Loucy (cell line): ENCODE results near the gene CFAP77.

Experiments used
- H2AFZ ChIP-seq: fragments of 200-600 bp; sonication (generic); 2 replicates; pipeline ENCODE4 v1.6.0; 2016; ENCODE audit warnings: antibody characterized with exemption, mild to moderate bottlenecking, low read length, moderate library complexity
- H3F3A ChIP-seq: fragments of 200-600 bp; 2 replicates; pipeline ENCODE4 v1.6.0; 2016; ENCODE audit warnings: antibody characterized with exemption, low read depth, mild to moderate bottlenecking
- H3K27me3 ChIP-seq: fragments of 200-600 bp; sonication (generic); 2 replicates; pipeline ENCODE4 v1.6.1; 2014; ENCODE audit warnings: low read length, mild to moderate bottlenecking; ENCODE audit not compliant: insufficient read depth, poor library complexity, severe bottlenecking
- H3K36me3 ChIP-seq: fragments of 200-600 bp; sonication (generic); 2 replicates; pipeline ENCODE4 v1.6.1; 2016; ENCODE audit warnings: low read length; ENCODE audit not compliant: insufficient read depth
- H3K4me1 ChIP-seq: fragments of 200-600 bp; sonication (generic); 2 replicates; pipeline ENCODE4 v1.5.1; 2014; ENCODE audit warnings: low read length, mild to moderate bottlenecking; ENCODE audit not compliant: insufficient read depth, poor library complexity, severe bottlenecking
- H3K4me2 ChIP-seq: fragments of 200-600 bp; sonication (generic); 2 replicates; pipeline ENCODE4 v1.6.0; 2014; ENCODE audit warnings: antibody characterized with exemption, low read length, low read depth, mild to moderate bottlenecking; ENCODE audit not compliant: poor library complexity, severe bottlenecking
- H3K4me3 ChIP-seq: fragments of 200-600 bp; sonication (generic); 2 replicates; pipeline ENCODE4 v1.5.1; 2014; ENCODE audit warnings: low read length, mild to moderate bottlenecking, mixed read lengths; ENCODE audit not compliant: poor library complexity, severe bottlenecking
- H3K79me2 ChIP-seq: fragments of 200-600 bp; sonication (generic); 2 replicates; pipeline ENCODE4 v1.6.1; 2014; ENCODE audit warnings: low read length; ENCODE audit not compliant: insufficient read depth
- H3K9ac ChIP-seq: fragments of 200-600 bp; sonication (generic); 2 replicates; pipeline ENCODE4 v1.6.0; 2014; ENCODE audit warnings: mild to moderate bottlenecking, low read depth, low read length, moderate library complexity; ENCODE audit not compliant: poor library complexity, severe bottlenecking
- H3K9me2 ChIP-seq: fragments of 200-600 bp; sonication (generic); replicated peaks from 2 replicates; pipeline ENCODE4 v1.6.1; 2016; ENCODE audit warnings: low read depth, low read length, mixed read lengths
- H3K9me3 ChIP-seq: fragments of 200-600 bp; sonication (generic); 2 replicates; pipeline ENCODE4 v1.6.1; 2014; ENCODE audit warnings: mild to moderate bottlenecking, antibody characterized with exemption, low read length, low read depth; ENCODE audit not compliant: insufficient read depth
- H4K20me1 ChIP-seq: fragments of 200-600 bp; sonication (generic); 2 replicates; pipeline ENCODE4 v1.6.0; 2014; ENCODE audit warnings: antibody characterized with exemption, low read length, mild to moderate bottlenecking; ENCODE audit not compliant: insufficient read depth, poor library complexity, severe bottlenecking
- CTCF ChIP-seq: fragments of 200-600 bp; sonication (generic); conservative IDR thresholded peaks from 2 replicates; pipeline ENCODE4 v1.5.1; 2014; ENCODE audit warnings: mild to moderate bottlenecking, antibody characterized with exemption, low read length
- EZH2phosphoT487 ChIP-seq: fragments of 200-600 bp; IDR thresholded peaks from 2 replicates; pipeline ENCODE4 v1.6.1; 2018; ENCODE audit warnings: antibody characterized with exemption, mild to moderate bottlenecking, moderate library complexity, borderline replicate concordance

CFAP77 gene

GRCh38 chr9:132519033-132519432, 109.0 kb downstream of the CFAP77 start:
- no peak overlapping the region for H3K4me3 ChIP-seq
- H4K20me1 ChIP-seq = no peaks in the 10 kb centered on the region
- H3K79me2 ChIP-seq = no peaks in the 10 kb centered on the region
- no peak overlapping the region for H2AFZ ChIP-seq
- no peak overlapping the region for H3K4me2 ChIP-seq
- no peaks in the 10 kb centered on the region for H3K9me3 ChIP-seq
- no peaks in the 10 kb centered on the region for H3K27me3 ChIP-seq
- no peaks in the 10 kb centered on the region for H3K36me3 ChIP-seq
- TF ChIP-seq CTCF (no peak), EZH2phosphoT487 (no peak)
- no peaks in the 10 kb centered on the region for H3K4me1 ChIP-seq
- H3F3A ChIP-seq = no peaks in the 10 kb centered on the region
- no peak overlapping the region for H3K9ac ChIP-seq
- H3K9me2 ChIP-seq = no peaks in the 10 kb centered on the region

GRCh38 chr9:132520612-132521011, 110.6 kb downstream of the CFAP77 start:
- Histone ChIP-seq H3K4me1 (no peaks in the 10 kb centered on the region), H4K20me1 (no peaks in the 10 kb centered on the region), H3K9me3 (no peaks in the 10 kb centered on the region), H3K4me3 (no peak overlapping the region), H3K36me3 (no peaks in the 10 kb centered on the region), H3K4me2 (no peak overlapping the region), H2AFZ (no peak overlapping the region), H3K79me2 (no peaks in the 10 kb centered on the region), H3K9me2 (no peaks in the 10 kb centered on the region), H3F3A (no peaks in the 10 kb centered on the region), H3K27me3 (no peaks in the 10 kb centered on the region), H3K9ac (no peak overlapping the region)
- TF ChIP-seq CTCF (no peak), EZH2phosphoT487 (no peak)

GRCh38 chr9:132525308-132526023, 115.5 kb downstream of the CFAP77 start:
- H3K79me2 ChIP-seq = no peaks in the 10 kb centered on the region
- no peaks in the 10 kb centered on the region for H3K9me2 ChIP-seq
- H2AFZ ChIP-seq = no peak overlapping the region
- H3K9me3 ChIP-seq = no peaks in the 10 kb centered on the region
- H3K4me2 ChIP-seq = no peak overlapping the region
- H3K9ac ChIP-seq = no peak overlapping the region
- TF ChIP-seq EZH2phosphoT487 (no peak), CTCF (no peak)
- H3K36me3 ChIP-seq = no peaks in the 10 kb centered on the region
- H3K4me3 ChIP-seq = no peak overlapping the region
- no peaks in the 10 kb centered on the region for H4K20me1 ChIP-seq
- H3K27me3 ChIP-seq = no peaks in the 10 kb centered on the region
- no peaks in the 10 kb centered on the region for H3F3A ChIP-seq
- no peaks in the 10 kb centered on the region for H3K4me1 ChIP-seq
